Nephron (organoid): ENCODE data around the gene LZTFL1.

Experiments
- H3K27ac Mint-ChIP-seq, 3 experiments: 2 replicates each; pipeline ENCODE4 v1.8.0; 2020; ENCODE audit warnings: mixed read lengths in 3 of 3, mild to moderate bottlenecking in 2 of 3, moderate library complexity in 1 of 3
- H3K27me3 Mint-ChIP-seq: 2 replicates; pipeline ENCODE4 v1.8.0; 2021; ENCODE audit warnings: low read depth, mild to moderate bottlenecking, moderate library complexity, mixed read lengths
- H3K36me3 Mint-ChIP-seq: 2 replicates; pipeline ENCODE4 v1.8.0; 2020; ENCODE audit warnings: low read depth, mixed read lengths
- H3K4me1 Mint-ChIP-seq: 2 replicates; pipeline ENCODE4 v1.8.0; 2020; ENCODE audit warnings: mixed read lengths
- H3K4me3 Mint-ChIP-seq, 3 experiments: 2 replicates each; pipeline ENCODE4 v1.8.0; 2020; ENCODE audit warnings: mild to moderate bottlenecking in 3 of 3, mixed read lengths in 3 of 3, moderate library complexity in 2 of 3
- H3K9me3 Mint-ChIP-seq: 2 replicates; pipeline ENCODE4 v1.8.0; 2020; ENCODE audit warnings: mixed read lengths
- CTCF ChIP-seq, 3 experiments: fragments of 200-600 bp; sonication (generic); IDR thresholded peaks; one replicate each; pipeline ENCODE4 v1.5.0; 2021; ENCODE audit warnings: antibody characterized with exemption in 3 of 3; ENCODE audit not compliant: unreplicated experiment in 3 of 3

LZTFL1 gene

GRCh38 chr3:45885979-45886705 lies 44.2 kb upstream of the LZTFL1 start, which contains the start of gene CCR9:
Gene CCR9 (plus strand): TSS chr3:45886543. CDS start chr3:45894934, 8,391 bp downstream.
- Mint-ChIP-seq H3K4me1 (peaks cover 5% of the 10 kb centered on the region), H3K4me3 (no peak within 1 kb of the TSS)

GRCh38 chr3:45884368-45885201 lies 42.7 kb upstream of the LZTFL1 start:
- no peak for TF ChIP-seq CTCF (IDR thresholded peaks at IDR 0.05; ENCODE audit: unreplicated experiment in 3 of 3)
- Mint-ChIP-seq H3K4me3 (no peak overlapping the region), H3K9me3 (no peaks in the 10 kb centered on the region), H3K27me3 (peaks cover 8% of the 10 kb centered on the region), H3K27ac (no peak overlapping the region), H3K36me3 (no peaks in the 10 kb centered on the region), H3K4me1 (peaks cover 8% of the 10 kb centered on the region)

More at GRCh38 chr3:45885979-45886705, 44.2 kb upstream of the LZTFL1 start, which contains the start of gene CCR9:
- TF ChIP-seq CTCF (IDR thresholded peaks at IDR 0.05; ENCODE audit: unreplicated experiment in 3 of 3), result no peak
- peaks cover 8% of the 10 kb centered on the region for H3K27me3 Mint-ChIP-seq
- H3K27ac Mint-ChIP-seq, result no peak within 1 kb of the TSS
- H3K36me3 Mint-ChIP-seq, result no peaks in the 10 kb centered on the region
- no peaks in the 10 kb centered on the region for H3K9me3 Mint-ChIP-seq

- Mint-ChIP-seq H3K27me3 (peaks cover 8% of the 10 kb centered on the region), H3K27ac (no peak overlapping the region), H3K9me3 (no peaks in the 10 kb centered on the region), H3K4me3 (no peak overlapping the region), H3K36me3 (no peaks in the 10 kb centered on the region), H3K4me1 (peaks cover 8% of the 10 kb centered on the region)
- no peak for TF ChIP-seq CTCF (IDR thresholded peaks at IDR 0.05; ENCODE audit: unreplicated experiment in 3 of 3)
Observed at GRCh38 chr3:45881078-45882022, 39.4 kb upstream of the LZTFL1 start.

GRCh38 chr3:45880725-45881077 lies 38.8 kb upstream of the LZTFL1 start:
- no peak overlapping the region for H3K27ac Mint-ChIP-seq
- H3K4me3 Mint-ChIP-seq, result no peak overlapping the region
- H3K27me3 Mint-ChIP-seq, result peaks cover 8% of the 10 kb centered on the region
- TF ChIP-seq CTCF (IDR thresholded peaks at IDR 0.05; ENCODE audit: unreplicated experiment in 3 of 3), result no peak
- peaks cover 8% of the 10 kb centered on the region for H3K4me1 Mint-ChIP-seq
- no peaks in the 10 kb centered on the region for H3K9me3 Mint-ChIP-seq
- no peaks in the 10 kb centered on the region for H3K36me3 Mint-ChIP-seq

- H3K4me1 Mint-ChIP-seq, result peaks cover 8% of the 10 kb centered on the region
- no peaks in the 10 kb centered on the region for H3K36me3 Mint-ChIP-seq
- no peaks in the 10 kb centered on the region for H3K27me3 Mint-ChIP-seq
- no peak overlapping the region for H3K4me3 Mint-ChIP-seq
- peaks cover 7% of the 10 kb centered on the region for H3K9me3 Mint-ChIP-seq
- H3K27ac Mint-ChIP-seq, result no peak overlapping the region
- TF ChIP-seq CTCF (IDR thresholded peaks at IDR 0.05; ENCODE audit: unreplicated experiment in 3 of 3), result no peak
Observed at GRCh38 chr3:45878124-45878523, 36.2 kb upstream of the LZTFL1 start.
